ENCODE results near the gene WDR12.

Gene WDR12

DNA sequence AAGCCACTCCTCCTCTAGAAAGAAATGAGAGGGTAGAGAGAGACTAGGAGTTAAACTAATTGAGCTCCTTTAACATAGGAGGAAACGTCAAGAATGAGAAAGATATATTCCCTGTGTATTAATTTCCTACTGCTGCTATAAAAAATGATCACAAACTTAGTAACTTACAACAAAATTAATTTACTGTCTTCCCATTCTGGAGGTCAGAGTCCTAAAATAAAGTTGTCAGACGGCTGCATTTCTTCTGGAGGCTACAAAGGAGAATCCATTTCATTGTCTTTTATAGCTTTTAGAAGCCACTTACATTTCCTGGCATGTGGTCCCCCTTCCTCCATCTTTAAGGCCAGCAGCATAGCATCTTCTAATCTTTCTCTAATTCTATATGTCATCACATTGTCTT lies 66.8 kb downstream of the WDR12 start:
- TF ChIP-seq, protein P1, sequence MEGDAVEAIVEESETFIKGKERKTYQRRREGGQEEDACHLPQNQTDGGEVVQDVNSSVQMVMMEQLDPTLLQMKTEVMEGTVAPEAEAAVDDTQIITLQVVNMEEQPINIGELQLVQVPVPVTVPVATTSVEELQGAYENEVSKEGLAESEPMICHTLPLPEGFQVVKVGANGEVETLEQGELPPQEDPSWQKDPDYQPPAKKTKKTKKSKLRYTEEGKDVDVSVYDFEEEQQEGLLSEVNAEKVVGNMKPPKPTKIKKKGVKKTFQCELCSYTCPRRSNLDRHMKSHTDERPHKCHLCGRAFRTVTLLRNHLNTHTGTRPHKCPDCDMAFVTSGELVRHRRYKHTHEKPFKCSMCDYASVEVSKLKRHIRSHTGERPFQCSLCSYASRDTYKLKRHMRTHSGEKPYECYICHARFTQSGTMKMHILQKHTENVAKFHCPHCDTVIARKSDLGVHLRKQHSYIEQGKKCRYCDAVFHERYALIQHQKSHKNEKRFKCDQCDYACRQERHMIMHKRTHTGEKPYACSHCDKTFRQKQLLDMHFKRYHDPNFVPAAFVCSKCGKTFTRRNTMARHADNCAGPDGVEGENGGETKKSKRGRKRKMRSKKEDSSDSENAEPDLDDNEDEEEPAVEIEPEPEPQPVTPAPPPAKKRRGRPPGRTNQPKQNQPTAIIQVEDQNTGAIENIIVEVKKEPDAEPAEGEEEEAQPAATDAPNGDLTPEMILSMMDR (IDR thresholded peaks at IDR 0.05; ENCODE audit: low read length), result no peak
- no peak for TF ChIP-seq EZH2 (IDR thresholded peaks at IDR 0.05; ENCODE audit: borderline replicate concordance, low read length)
- Histone ChIP-seq H3K4me2 (ENCODE audit: low read length) (no peak overlapping the region), H3K27ac (ENCODE audit: low read depth, low read length, poor library complexity, severe bottlenecking) (no peak overlapping the region), H3K79me2 (ENCODE audit: insufficient read depth, low read length) (no peaks in the 10 kb centered on the region), H2AFZ (ENCODE audit: low read length) (no peak overlapping the region), H4K20me1 (ENCODE audit: insufficient read depth, low read length) (no peaks in the 10 kb centered on the region), H3K36me3 (ENCODE audit: insufficient read depth, low read length) (no peaks in the 10 kb centered on the region; the same call in 1 of the 2 replicates), H3K9ac (ENCODE audit: low read length) (no peak overlapping the region), H3K4me3 (ENCODE audit: low read depth, low read length, poor library complexity, severe bottlenecking) (no peak overlapping the region), H3K9me3 (ENCODE audit: low read length) (peaks cover 16% of the 10 kb centered on the region), H3K27me3 (ENCODE audit: insufficient read depth, low read length) (no peaks in the 10 kb centered on the region), H3K9me2 (ENCODE audit: low read depth, low read length) (no peaks in the 10 kb centered on the region), H3F3A (ENCODE audit: insufficient read depth, low read length) (no peaks in the 10 kb centered on the region), H3K4me1 (ENCODE audit: insufficient read depth, low read length, severe bottlenecking) (peaks cover 18% of the 10 kb centered on the region)

- H3F3A ChIP-seq (ENCODE audit: insufficient read depth, low read length), result no peaks in the 10 kb centered on the region
- no peaks in the 10 kb centered on the region for H3K79me2 ChIP-seq (ENCODE audit: insufficient read depth, low read length)
- no peaks in the 10 kb centered on the region; the same call in 1 of the 2 replicates for H3K36me3 ChIP-seq (ENCODE audit: insufficient read depth, low read length)
- H2AFZ ChIP-seq (ENCODE audit: low read length), result no peak overlapping the region
- no peak for TF ChIP-seq EZH2 (IDR thresholded peaks at IDR 0.05; ENCODE audit: borderline replicate concordance, low read length)
- TF ChIP-seq, protein P1 (IDR thresholded peaks at IDR 0.05; ENCODE audit: low read length), result no peak
- H3K27ac ChIP-seq (ENCODE audit: low read depth, low read length, poor library complexity, severe bottlenecking), result no peak overlapping the region
- no peaks in the 10 kb centered on the region for H4K20me1 ChIP-seq (ENCODE audit: insufficient read depth, low read length)
- no peaks in the 10 kb centered on the region for H3K9me2 ChIP-seq (ENCODE audit: low read depth, low read length)
- H3K4me2 ChIP-seq (ENCODE audit: low read length), result no peak overlapping the region
- H3K4me1 ChIP-seq (ENCODE audit: insufficient read depth, low read length, severe bottlenecking), result no peaks in the 10 kb centered on the region
- H3K9ac ChIP-seq (ENCODE audit: low read length), result no peak overlapping the region
- no peaks in the 10 kb centered on the region for H3K27me3 ChIP-seq (ENCODE audit: insufficient read depth, low read length)
- H3K4me3 ChIP-seq (ENCODE audit: low read depth, low read length, poor library complexity, severe bottlenecking), result no peak overlapping the region
- peaks cover 16% of the 10 kb centered on the region for H3K9me3 ChIP-seq (ENCODE audit: low read length)
These were observed 68.8 kb downstream of the WDR12 start for GRCh38 chr2:202842690-202843089.

GRCh38 chr2:202841090-202841867 lies 70.2 kb downstream of the WDR12 start:
- H3K27ac ChIP-seq (ENCODE audit: low read depth, low read length, poor library complexity, severe bottlenecking), result no peak overlapping the region
- no peaks in the 10 kb centered on the region for H3K79me2 ChIP-seq (ENCODE audit: insufficient read depth, low read length)
- no peak overlapping the region for H3K4me3 ChIP-seq (ENCODE audit: low read depth, low read length, poor library complexity, severe bottlenecking)
- no peaks in the 10 kb centered on the region for H3F3A ChIP-seq (ENCODE audit: insufficient read depth, low read length)
- H3K9me2 ChIP-seq (ENCODE audit: low read depth, low read length), result no peaks in the 10 kb centered on the region
- no peak for TF ChIP-seq EZH2 (IDR thresholded peaks at IDR 0.05; ENCODE audit: borderline replicate concordance, low read length)
- TF ChIP-seq, protein P1 (IDR thresholded peaks at IDR 0.05; ENCODE audit: low read length), result no peak
- H3K27me3 ChIP-seq (ENCODE audit: insufficient read depth, low read length), result no peaks in the 10 kb centered on the region
- H4K20me1 ChIP-seq (ENCODE audit: insufficient read depth, low read length), result no peaks in the 10 kb centered on the region
- peaks cover 16% of the 10 kb centered on the region for H3K9me3 ChIP-seq (ENCODE audit: low read length)
- H3K9ac ChIP-seq (ENCODE audit: low read length), result no peak overlapping the region
- H2AFZ ChIP-seq (ENCODE audit: low read length), result no peak overlapping the region
- H3K4me2 ChIP-seq (ENCODE audit: low read length), result no peak overlapping the region
- H3K4me1 ChIP-seq (ENCODE audit: insufficient read depth, low read length, severe bottlenecking), result no peaks in the 10 kb centered on the region
- no peaks in the 10 kb centered on the region; the same call in 1 of the 2 replicates for H3K36me3 ChIP-seq (ENCODE audit: insufficient read depth, low read length)
